Karpas-422 (cell line): Measurements from ENCODE around the gene DZANK1. TPM values are rescaled to one million over a fixed set of nuclear protein-coding genes. Genes with fewer than 3 reads are reported as not detected.

Source experiments
- DNase-seq: peaks from one replicate; pipeline ENCODE4 v3.0.0-alpha.2; 2015
- H2AFZ ChIP-seq: fragments of 200-600 bp; sonication (generic); 2 replicates; pipeline ENCODE4 v1.6.1; 2014; ENCODE audit warnings: antibody characterized with exemption, low read length, mixed read lengths
- H3K27ac ChIP-seq: fragments of 200-600 bp; sonication (generic); 2 replicates; pipeline ENCODE4 v1.5.1; 2014; ENCODE audit warnings: mild to moderate bottlenecking, low read length, moderate library complexity
- H3K27me3 ChIP-seq: fragments of 200-600 bp; sonication (generic); 2 replicates; pipeline ENCODE4 v1.6.1; 2014; ENCODE audit warnings: low read length, mixed read lengths
- H3K36me3 ChIP-seq: fragments of 200-600 bp; sonication (generic); 2 replicates; pipeline ENCODE4 v1.6.1; 2014; ENCODE audit warnings: low read length, mixed read lengths; ENCODE audit not compliant: insufficient read depth
- H3K4me1 ChIP-seq: fragments of 200-600 bp; sonication (generic); 2 replicates; pipeline ENCODE4 v1.6.1; 2014; ENCODE audit warnings: mild to moderate bottlenecking, low read length, mixed read lengths
- H3K4me2 ChIP-seq: fragments of 200-600 bp; sonication (generic); 2 replicates; pipeline ENCODE4 v1.6.1; 2014; ENCODE audit warnings: low read length, low read depth, mild to moderate bottlenecking; ENCODE audit not compliant: poor library complexity, severe bottlenecking
- H3K4me3 ChIP-seq: fragments of 200-600 bp; sonication (generic); 2 replicates; pipeline ENCODE4 v1.5.1; 2014; ENCODE audit warnings: mild to moderate bottlenecking, antibody characterized with exemption, low read length, mixed read lengths
- H3K79me2 ChIP-seq: fragments of 200-600 bp; sonication (generic); 2 replicates; pipeline ENCODE4 v1.6.1; 2014; ENCODE audit warnings: mild to moderate bottlenecking, low read length, mixed read lengths
- H3K9ac ChIP-seq: fragments of 200-600 bp; sonication (generic); 2 replicates; pipeline ENCODE4 v1.6.0; 2014; ENCODE audit warnings: low read length
- H3K9me2 ChIP-seq: fragments of 200-600 bp; sonication (generic), shearing (Covaris generic); replicated peaks from 2 replicates; pipeline ENCODE4 v1.6.0; 2014; ENCODE audit warnings: mild to moderate bottlenecking, low read length, moderate library complexity; ENCODE audit not compliant: insufficient read depth
- H3K9me3 ChIP-seq: fragments of 300-700, 200-600 bp; sonication (generic); 2 replicates; pipeline ENCODE4 v1.6.1; 2014; ENCODE audit warnings: low read length, mixed read lengths
- H4K20me1 ChIP-seq: fragments of 200-600 bp; sonication (generic); 2 replicates; pipeline ENCODE4 v1.6.1; 2014; ENCODE audit warnings: mild to moderate bottlenecking, antibody characterized with exemption, low read length, low read depth; ENCODE audit not compliant: insufficient read depth
- total RNA-seq: library from RNA; depleted of rRNA; stranded (reverse); fragments of >200 nt; shearing (Covaris generic); gene quantifications from 2 replicates; pipeline ENCODE4 v1.2.3, GENCODE V29; 2014; ENCODE audit warnings: low replicate concordance

The DZANK1 gene
- total RNA-seq, 1 experiment from 2014 or later = 35.6 TPM

GRCh38 chr20:18430172-18430826, 36.5 kb downstream of the DZANK1 start:
- no peaks in the 10 kb centered on the region for H4K20me1 ChIP-seq
- H3K4me3 ChIP-seq = no peak overlapping the region
- no peaks in the 10 kb centered on the region for H3K36me3 ChIP-seq
- H3K27me3 ChIP-seq = no peaks in the 10 kb centered on the region
- H3K27ac ChIP-seq = no peak overlapping the region
- no peak overlapping the region for H2AFZ ChIP-seq
- H3K4me2 ChIP-seq = no peak overlapping the region
- H3K4me1 ChIP-seq = no peaks in the 10 kb centered on the region
- peak; percentile 16 for DNase-seq
- no peaks in the 10 kb centered on the region for H3K9me2 ChIP-seq
- no peaks in the 10 kb centered on the region for H3K9me3 ChIP-seq
- no peak overlapping the region for H3K9ac ChIP-seq
- H3K79me2 ChIP-seq = no peaks in the 10 kb centered on the region

- Histone ChIP-seq H3K27ac (no peak overlapping the region), H3K9me2 (no peaks in the 10 kb centered on the region), H3K4me1 (no peaks in the 10 kb centered on the region), H3K4me3 (no peak overlapping the region), H2AFZ (no peak overlapping the region), H3K27me3 (no peaks in the 10 kb centered on the region), H4K20me1 (no peaks in the 10 kb centered on the region), H3K79me2 (no peaks in the 10 kb centered on the region), H3K9me3 (no peaks in the 10 kb centered on the region), H3K4me2 (no peak overlapping the region), H3K36me3 (no peaks in the 10 kb centered on the region), H3K9ac (no peak overlapping the region)
- no peak for DNase-seq
Observed at GRCh38 chr20:18428490-18429173, 38.2 kb downstream of the DZANK1 start.

- Histone ChIP-seq H3K9me3 (no peaks in the 10 kb centered on the region), H3K9ac (no peak overlapping the region), H3K36me3 (no peaks in the 10 kb centered on the region), H3K4me1 (no peaks in the 10 kb centered on the region), H3K4me3 (no peak overlapping the region), H3K4me2 (no peak overlapping the region), H3K27me3 (no peaks in the 10 kb centered on the region), H3K9me2 (no peaks in the 10 kb centered on the region), H3K27ac (no peak overlapping the region), H2AFZ (no peak overlapping the region), H3K79me2 (no peaks in the 10 kb centered on the region), H4K20me1 (no peaks in the 10 kb centered on the region)
- DNase-seq = no peak
Observed at GRCh38 chr20:18427214-18427613, 39.6 kb downstream of the DZANK1 start.

- Histone ChIP-seq H3K9me3 (no peaks in the 10 kb centered on the region), H3K36me3 (no peaks in the 10 kb centered on the region), H2AFZ (no peak overlapping the region), H3K4me2 (no peak overlapping the region), H3K79me2 (no peaks in the 10 kb centered on the region), H3K4me3 (no peak overlapping the region), H3K4me1 (no peaks in the 10 kb centered on the region), H3K27me3 (no peaks in the 10 kb centered on the region), H3K27ac (no peak overlapping the region), H4K20me1 (no peaks in the 10 kb centered on the region), H3K9me2 (no peaks in the 10 kb centered on the region), H3K9ac (no peak overlapping the region)
- no peak for DNase-seq
Observed at GRCh38 chr20:18421608-18422007, 45.2 kb downstream of the DZANK1 start.

GRCh38 chr20:18416486-18416885, 50.3 kb downstream of the DZANK1 start:
- no peak overlapping the region for H3K4me3 ChIP-seq
- H3K9me2 ChIP-seq = no peaks in the 10 kb centered on the region
- H4K20me1 ChIP-seq = no peaks in the 10 kb centered on the region
- H3K4me1 ChIP-seq = peaks cover 28% of the 10 kb centered on the region
- H3K4me2 ChIP-seq = no peak overlapping the region
- H3K27me3 ChIP-seq = no peaks in the 10 kb centered on the region
- H3K79me2 ChIP-seq = peaks cover 6% of the 10 kb centered on the region
- H3K36me3 ChIP-seq = no peaks in the 10 kb centered on the region
- H3K27ac ChIP-seq = no peak overlapping the region
- no peaks in the 10 kb centered on the region for H3K9me3 ChIP-seq
- no peak for DNase-seq
- no peak overlapping the region for H2AFZ ChIP-seq
- H3K9ac ChIP-seq = no peak overlapping the region

- Histone ChIP-seq H3K9me2 (no peaks in the 10 kb centered on the region), H3K9ac (peak overlapping the region; percentile 49; the same call in 1 of the 2 replicates), H3K9me3 (no peaks in the 10 kb centered on the region), H3K36me3 (peaks cover 8% of the 10 kb centered on the region; the same call in 1 of the 2 replicates), H3K27me3 (no peaks in the 10 kb centered on the region), H3K4me3 (no peak overlapping the region), H2AFZ (peak overlapping the region; percentile 76), H4K20me1 (no peaks in the 10 kb centered on the region), H3K4me1 (peaks cover 44% of the 10 kb centered on the region), H3K79me2 (peaks cover 30% of the 10 kb centered on the region), H3K4me2 (peak overlapping the region; percentile 91), H3K27ac (peak overlapping the region; percentile 92)
- DNase-seq = no peak
Observed at GRCh38 chr20:18414140-18414539, 52.7 kb downstream of the DZANK1 start.

- H3K9ac ChIP-seq = peak overlapping the region; percentile 76
- H3K9me2 ChIP-seq = no peaks in the 10 kb centered on the region
- H3K4me2 ChIP-seq = peak overlapping the region; percentile 91
- no peaks in the 10 kb centered on the region for H4K20me1 ChIP-seq
- H3K9me3 ChIP-seq = no peaks in the 10 kb centered on the region
- peak; percentile 83 for DNase-seq
- peak overlapping the region; percentile 53; the same call in 1 of the 2 replicates for H2AFZ ChIP-seq
- H3K4me3 ChIP-seq = peak overlapping the region; percentile 70
- H3K27ac ChIP-seq = peak overlapping the region; percentile 92
- H3K27me3 ChIP-seq = no peaks in the 10 kb centered on the region
- H3K4me1 ChIP-seq = peaks cover 44% of the 10 kb centered on the region
- H3K36me3 ChIP-seq = peaks cover 22% of the 10 kb centered on the region
- H3K79me2 ChIP-seq = peaks cover 47% of the 10 kb centered on the region
Observed at GRCh38 chr20:18412221-18412901, 54.5 kb downstream of the DZANK1 start.

GRCh38 chr20:18405826-18406225, 61.0 kb downstream of the DZANK1 start:
- Histone ChIP-seq H2AFZ (no peak overlapping the region), H3K36me3 (peaks cover 86% of the 10 kb centered on the region), H3K27me3 (no peaks in the 10 kb centered on the region), H3K79me2 (peaks cover 97% of the 10 kb centered on the region), H3K4me2 (no peak overlapping the region), H3K4me3 (no peak overlapping the region), H3K27ac (no peak overlapping the region), H3K4me1 (peaks cover 10% of the 10 kb centered on the region), H3K9me2 (no peaks in the 10 kb centered on the region), H3K9ac (no peak overlapping the region), H3K9me3 (peaks cover 23% of the 10 kb centered on the region), H4K20me1 (no peaks in the 10 kb centered on the region)
- no peak for DNase-seq
